Ovary (tissue), 3 donors: ENCODE results near the gene CNOT10.

Experiments
- CTCF ChIP-seq, 3 donors: fragments of 450-650 bp in 2 of 3; fragments of 200-600 bp in 1 of 3; IDR thresholded peaks; one replicate each; pipeline versions ENCODE4 v1.5.1 to v1.8.0; 2016 to 2022; ENCODE audit warnings: antibody characterized with exemption in 3 of 3, mild to moderate bottlenecking in 1 of 3
- EP300 ChIP-seq: sonication (generic); formaldehyde crosslinking; IDR thresholded peaks from one replicate; pipeline ENCODE4 v1.6.1; 2017; ENCODE audit warnings: antibody characterized with exemption
- POLR2A ChIP-seq: fragments of 450-650 bp; IDR thresholded peaks from one replicate; pipeline ENCODE4 v1.6.1; 2017; ENCODE audit warnings: antibody characterized with exemption, mild to moderate bottlenecking, moderate library complexity
- donor health status: DM: no; HTN: no; CAD: no.

DNA sequence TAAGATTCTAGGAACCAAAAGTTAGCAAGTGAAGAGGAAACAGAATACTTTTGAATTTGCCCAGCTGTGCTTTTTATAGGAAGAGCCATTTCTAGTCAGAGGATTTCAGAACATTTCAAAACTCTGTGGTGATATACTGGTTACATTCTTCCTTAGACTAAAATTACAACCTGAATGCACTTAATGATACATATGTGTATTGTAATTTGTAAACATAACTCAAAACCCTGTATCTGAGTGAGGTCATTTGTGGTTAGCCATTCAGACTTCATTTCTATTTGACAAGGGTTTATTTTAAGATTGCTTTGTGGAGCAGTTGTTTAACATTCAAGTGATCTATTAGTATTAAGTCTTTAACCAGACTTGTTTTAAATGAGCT lies 73.4 kb downstream of the CNOT10 start:
- no peak for TF ChIP-seq CTCF (IDR thresholded peaks at IDR 0.05)
- TF ChIP-seq POLR2A: no peak
- no peak for TF ChIP-seq EP300
